ENCODE data around the gene NUDT19.
"Not testable (repeated sequence)": the region's sequence is repeated elsewhere in the genome, so short reads cannot be mapped to it uniquely, and the experiment has no call there.

Gene NUDT19

GRCh38 chr19:32691291-32691951 lies at the start of gene NUDT19:
Gene NUDT19, plus strand, starts transcription at chr19:32691821. Its CDS starts 140 bp downstream, at chr19:32691961.
- peak; percentile 87 for DNase-seq (ENCODE audit: low spot score)

GRCh38 chr19:32642771-32643170 lies 48.9 kb upstream of the NUDT19 start:
- DNase-seq (ENCODE audit: low spot score), result no peak

DNA sequence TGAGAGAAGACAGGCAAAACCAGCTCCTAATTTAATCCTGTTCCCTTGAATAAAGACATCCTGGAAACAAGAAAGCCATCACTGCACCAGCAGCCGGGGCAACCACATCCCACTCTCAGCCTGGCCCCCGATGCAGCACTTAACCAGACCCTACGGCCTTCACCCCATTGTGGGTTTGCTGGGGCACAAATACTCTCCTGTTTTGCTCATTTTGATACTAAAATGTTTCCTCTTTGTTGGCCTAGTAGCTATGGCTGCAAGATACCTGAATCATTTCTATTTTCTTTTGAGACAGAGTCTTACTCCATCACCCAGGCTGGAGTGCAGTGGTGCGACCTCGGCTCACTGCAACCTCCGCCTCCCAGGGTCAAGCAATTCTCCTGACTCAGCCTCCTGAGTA lies 45.1 kb upstream of the NUDT19 start:
- DNase-seq (ENCODE audit: low spot score), result no peak

GRCh38 chr19:32647361-32647760 lies 44.3 kb upstream of the NUDT19 start:
- no peak for DNase-seq (ENCODE audit: low spot score)

DNA sequence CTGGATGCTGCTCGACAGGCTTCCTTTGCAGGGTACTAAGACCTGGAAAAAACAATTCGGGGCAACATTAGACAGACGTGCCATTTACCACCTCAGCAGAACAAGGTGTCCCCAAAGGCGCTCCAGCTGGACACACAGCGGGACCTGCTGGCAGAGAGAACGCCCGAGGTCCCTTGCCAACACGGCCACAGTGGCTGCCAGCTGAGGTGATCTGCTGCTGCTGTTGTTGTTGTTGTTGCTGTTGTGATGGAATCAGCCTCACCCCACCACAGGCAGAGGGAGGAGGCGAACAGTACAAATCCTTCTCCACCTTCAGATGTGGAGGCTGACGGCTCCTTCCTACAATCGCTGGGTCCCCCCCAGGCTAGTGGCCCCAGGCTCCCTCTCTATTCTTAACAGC lies 41.9 kb upstream of the NUDT19 start:
- no peak for DNase-seq (ENCODE audit: low spot score)

DNA sequence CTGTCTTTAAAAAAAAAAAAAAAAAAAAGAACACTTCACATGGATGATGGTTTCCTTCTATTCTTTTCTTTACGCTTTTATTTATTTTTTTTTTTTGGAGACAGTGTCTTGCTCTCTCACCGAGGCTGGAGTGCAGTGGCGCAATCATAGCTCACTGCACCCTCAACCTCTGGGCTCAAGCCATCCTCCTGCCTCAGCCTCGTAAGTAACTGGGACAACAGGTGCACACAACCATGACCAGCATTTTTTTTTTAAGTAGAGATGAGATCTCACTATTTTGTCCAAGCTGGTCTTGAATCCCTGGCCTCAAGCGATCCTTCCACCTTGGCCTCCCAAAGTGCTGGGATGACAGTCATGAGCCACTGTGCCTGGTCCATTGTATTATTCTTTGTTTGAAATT lies 41.0 kb upstream of the NUDT19 start:
- no peak for DNase-seq (ENCODE audit: low spot score)

GRCh38 chr19:32651729-32652140 lies 39.9 kb upstream of the NUDT19 start:
- no peak for DNase-seq (ENCODE audit: low spot score)

GRCh38 chr19:32652331-32652730 lies 39.3 kb upstream of the NUDT19 start:
- not testable (repeated sequence) for DNase-seq (ENCODE audit: low spot score)

DNA sequence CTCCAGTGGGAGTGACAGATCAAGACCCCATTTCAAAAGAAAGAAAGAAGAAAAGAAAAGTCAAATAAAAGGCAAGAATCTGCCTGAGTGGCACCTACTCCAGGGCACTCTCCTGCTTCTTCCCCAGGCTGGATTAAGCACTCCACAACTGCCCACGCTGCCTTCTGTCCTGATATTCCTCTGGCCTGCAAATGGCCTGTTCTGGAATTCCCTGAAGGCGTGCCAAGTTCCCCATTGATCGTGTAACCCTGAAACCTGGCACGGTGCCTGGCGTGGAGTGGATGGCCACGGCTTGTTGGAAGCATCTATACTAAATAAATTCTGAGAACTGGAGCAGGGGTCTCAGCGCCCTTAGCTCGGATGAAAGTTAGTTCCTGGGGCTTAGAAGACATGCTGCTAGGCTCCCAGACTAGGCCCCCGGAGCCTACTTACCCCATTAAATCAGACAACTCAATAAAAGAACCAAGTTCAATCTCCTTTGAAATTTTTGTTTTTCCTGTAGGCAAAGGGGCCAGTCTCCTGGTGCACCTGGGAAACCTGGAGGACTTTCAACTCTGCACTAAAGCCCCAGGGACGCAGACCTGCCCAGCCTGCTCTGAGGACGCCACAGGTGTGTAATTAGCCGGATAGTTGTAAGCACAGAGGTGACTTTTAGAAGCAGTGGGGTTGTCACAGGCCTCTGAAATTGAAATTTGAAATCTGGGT lies 38.6 kb upstream of the NUDT19 start:
- peak; percentile 33 for DNase-seq (ENCODE audit: low spot score)

DNA sequence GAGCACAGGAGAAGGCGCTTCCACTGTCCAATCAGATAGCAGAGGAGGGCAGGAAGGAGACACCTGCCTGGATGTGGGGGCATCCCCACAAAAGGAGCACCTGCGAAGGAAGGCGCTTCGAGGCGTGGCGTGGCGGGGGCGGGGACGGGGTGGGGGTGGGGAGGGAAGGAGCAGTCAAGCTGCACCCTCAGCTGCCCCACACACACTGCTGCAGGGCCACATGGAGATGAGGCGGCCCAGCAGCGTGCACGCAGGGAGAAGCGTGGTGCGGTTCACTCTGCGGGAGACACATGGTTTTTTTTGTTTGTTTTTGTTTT lies 38.1 kb upstream of the NUDT19 start:
- no peak for DNase-seq (ENCODE audit: low spot score)

GRCh38 chr19:32656379-32656778 lies 35.2 kb upstream of the NUDT19 start:
- not testable (repeated sequence) for DNase-seq (ENCODE audit: low spot score)

DNA sequence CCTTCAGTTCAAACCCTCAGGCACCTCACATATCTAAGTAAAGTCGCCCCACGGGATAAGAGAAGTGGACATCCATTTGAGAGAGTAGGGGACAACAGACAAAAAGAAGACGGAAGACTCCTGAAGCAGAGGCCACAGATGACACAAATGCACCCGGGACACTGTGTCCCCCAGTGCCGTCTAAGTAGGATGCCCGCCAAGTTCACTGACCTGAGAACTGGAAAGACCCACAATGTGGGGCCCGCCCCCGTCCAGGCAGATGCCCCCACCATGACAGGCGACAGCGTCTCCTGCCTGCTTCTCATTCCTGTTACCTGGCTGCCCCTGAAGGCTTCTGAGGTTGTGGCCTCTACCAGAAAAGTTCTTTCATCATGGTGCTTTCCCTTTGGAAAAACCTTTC lies 33.5 kb upstream of the NUDT19 start:
- DNase-seq (ENCODE audit: low spot score), result no peak

GRCh38 chr19:32658527-32658926 lies 33.1 kb upstream of the NUDT19 start:
- DNase-seq (ENCODE audit: low spot score), result no peak

- no peak for DNase-seq (ENCODE audit: low spot score)
Observed at GRCh38 chr19:32661318-32661717, 30.3 kb upstream of the NUDT19 start.

- no peak for DNase-seq (ENCODE audit: low spot score)
Observed at GRCh38 chr19:32662186-32662585, 29.4 kb upstream of the NUDT19 start.

DNA sequence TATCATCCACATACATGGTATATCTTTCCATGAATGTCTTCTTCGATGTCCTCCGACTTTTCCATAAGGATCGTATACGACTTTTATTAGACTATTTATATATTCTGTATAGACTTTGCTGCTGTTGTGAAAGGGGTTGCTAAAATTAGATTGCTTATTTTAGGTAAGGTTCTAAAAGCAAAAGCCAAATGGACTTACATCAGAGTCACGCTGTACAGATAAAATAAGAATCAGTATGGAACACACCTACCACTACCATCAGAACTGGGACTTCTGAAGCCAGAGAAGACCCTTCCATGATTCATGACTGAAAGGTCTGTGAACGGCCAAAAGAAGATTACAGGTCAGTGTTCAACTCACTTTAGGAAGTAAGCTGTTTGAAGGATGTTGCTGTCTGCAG lies 25.5 kb upstream of the NUDT19 start:
- DNase-seq (ENCODE audit: low spot score), result no peak

DNA sequence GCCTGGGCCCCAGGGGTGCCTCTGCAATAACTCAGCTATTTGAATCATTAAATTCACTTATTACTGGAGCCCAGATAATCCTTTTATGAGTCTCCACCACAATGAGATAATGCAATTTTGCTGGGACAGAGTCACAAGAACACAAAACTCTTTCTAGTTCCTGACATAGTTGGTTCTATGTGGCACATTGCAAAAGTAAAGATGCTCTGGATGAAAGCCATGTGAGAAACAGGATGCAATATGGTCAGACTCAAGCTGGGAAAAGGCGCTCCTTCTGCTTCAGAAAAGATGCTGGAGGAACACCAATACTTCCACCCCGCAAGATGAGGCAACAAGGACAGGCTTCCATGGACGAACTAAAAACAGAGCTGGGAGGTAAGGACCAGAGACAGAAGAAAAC lies 22.3 kb upstream of the NUDT19 start:
- no peak for DNase-seq (ENCODE audit: low spot score)

DNA sequence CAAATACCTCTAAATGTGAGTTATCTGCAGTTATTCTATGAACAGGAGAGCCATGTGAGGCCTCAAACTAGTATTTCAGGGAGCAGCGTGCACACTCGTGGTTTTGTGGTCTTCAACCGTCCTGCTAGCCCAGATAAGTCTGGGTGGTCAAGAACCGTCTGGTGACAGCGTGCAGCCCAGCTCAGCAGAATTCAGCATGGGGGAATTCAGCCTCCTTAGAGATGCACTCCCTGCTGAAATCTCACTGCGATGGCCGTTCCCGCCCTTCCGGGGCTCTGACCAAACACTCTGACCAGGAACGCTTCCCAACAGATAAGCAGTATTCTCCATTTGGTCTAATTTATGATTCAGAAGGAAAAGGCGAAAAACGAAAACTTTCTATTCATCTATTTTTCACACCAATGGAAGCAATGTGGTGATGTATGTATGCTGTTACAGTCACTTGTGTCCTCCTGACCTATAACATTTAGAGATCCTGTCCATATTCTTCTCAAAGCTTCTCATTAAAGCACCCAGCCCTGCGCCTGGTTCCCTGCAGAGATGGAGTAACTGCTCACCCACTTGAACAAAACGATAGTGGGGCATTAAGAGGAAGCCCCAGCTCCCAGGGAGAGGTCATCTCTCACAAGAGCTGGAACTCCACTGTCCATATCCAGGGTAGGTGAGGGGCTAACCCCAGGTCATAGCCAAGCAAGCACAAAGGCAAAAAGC lies 19.6 kb upstream of the NUDT19 start:
- no peak for DNase-seq (ENCODE audit: low spot score)

GRCh38 chr19:32672841-32673240 lies 18.8 kb upstream of the NUDT19 start:
- no peak for DNase-seq (ENCODE audit: low spot score)

DNA sequence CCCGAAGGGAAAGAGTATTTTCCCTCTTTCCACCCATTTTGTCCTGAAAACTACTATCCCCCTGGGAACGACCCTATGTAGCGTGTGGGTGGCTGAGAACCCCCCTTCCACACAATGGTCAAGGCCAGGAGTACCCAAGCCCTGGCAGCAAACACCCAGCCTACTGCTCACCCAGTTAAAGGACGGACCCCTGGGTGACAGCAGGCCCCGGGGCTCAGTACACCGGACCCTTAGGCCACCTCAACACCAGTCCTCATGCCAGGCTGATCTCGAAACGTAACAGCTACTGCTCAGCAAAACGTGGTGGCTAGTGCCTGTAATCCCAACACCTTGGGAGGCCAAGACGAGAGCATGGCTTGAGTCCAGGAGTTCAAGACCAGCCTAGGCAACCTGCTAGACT lies 18.0 kb upstream of the NUDT19 start:
- no peak for DNase-seq (ENCODE audit: low spot score)

DNA sequence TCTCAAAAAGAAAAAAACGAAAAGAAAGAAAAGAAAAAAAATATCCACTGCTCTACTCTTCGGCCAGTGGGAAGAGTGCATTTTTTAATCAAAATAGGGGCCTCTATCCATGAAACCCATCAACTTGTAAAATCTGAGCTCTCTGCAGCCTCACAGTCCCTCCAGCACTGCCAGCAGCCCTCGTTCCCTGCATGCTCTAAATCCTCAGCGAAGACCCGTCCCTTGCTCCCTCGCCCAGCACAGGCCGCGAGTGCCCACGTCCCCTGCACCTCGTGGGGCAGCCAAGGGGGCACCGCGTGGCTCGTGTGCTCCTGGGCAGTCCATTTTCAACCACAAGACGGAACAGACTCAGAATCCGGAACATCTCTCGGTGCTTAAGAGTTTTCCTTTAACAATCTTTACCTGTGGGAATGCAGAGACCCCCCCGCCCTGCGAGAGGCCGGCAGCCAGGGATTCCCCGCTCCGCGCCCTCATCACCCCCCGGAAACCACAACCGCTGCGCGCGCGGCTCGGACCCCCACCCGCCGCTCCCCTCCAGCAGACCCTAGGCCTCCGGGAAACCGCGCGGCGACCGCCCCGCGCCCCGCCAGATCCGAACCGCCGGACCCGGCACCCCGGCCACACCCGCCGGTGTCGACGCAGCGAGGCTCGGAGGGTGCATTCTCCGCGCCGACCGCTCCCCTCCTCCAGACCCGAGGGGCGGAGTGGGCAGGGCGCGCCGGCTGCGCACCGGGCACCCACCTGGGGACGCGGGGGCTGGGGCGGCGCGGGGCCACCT lies 17.3 kb upstream of the NUDT19 start:
- no peak for DNase-seq (ENCODE audit: low spot score)

GRCh38 chr19:32674931-32675719 lies 16.5 kb upstream of the NUDT19 start, which contains the start of gene ANKRD27:
Gene ANKRD27, minus strand, starts transcription at chr19:32675180. Its CDS starts 16,165 bp downstream, at chr19:32659015.
- peak; percentile 99 for DNase-seq (ENCODE audit: low spot score)
